ENCODE measurements around the gene PEAK3. TPM values are rescaled to one million over a fixed set of nuclear protein-coding genes. Genes with fewer than 3 reads are reported as not detected.

PEAK3 gene, protein sequence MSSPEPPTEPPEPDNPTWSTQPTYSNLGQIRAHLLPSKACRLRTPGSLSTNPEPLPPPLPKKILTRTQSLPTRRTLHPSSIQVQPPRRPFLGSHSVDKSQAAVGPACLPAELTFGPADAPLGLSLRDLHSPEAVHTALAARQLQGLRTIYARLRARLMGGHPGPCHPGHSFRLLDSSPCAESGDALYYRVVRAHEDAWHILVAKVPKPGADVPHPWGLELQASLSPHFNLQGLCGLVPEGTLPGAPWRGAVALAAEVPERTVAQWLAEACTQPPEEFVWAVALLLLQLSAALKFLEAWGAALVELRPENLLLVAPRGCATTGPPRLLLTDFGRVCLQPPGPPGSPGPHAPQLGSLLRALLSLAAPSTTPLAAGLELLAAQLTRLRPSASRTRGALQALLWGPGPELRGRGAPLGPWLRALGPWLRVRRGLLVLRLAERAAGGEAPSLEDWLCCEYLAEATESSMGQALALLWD
- total RNA-seq = under 0.01 TPM in 1 of 2 replicates, not detected in the other

DNA sequence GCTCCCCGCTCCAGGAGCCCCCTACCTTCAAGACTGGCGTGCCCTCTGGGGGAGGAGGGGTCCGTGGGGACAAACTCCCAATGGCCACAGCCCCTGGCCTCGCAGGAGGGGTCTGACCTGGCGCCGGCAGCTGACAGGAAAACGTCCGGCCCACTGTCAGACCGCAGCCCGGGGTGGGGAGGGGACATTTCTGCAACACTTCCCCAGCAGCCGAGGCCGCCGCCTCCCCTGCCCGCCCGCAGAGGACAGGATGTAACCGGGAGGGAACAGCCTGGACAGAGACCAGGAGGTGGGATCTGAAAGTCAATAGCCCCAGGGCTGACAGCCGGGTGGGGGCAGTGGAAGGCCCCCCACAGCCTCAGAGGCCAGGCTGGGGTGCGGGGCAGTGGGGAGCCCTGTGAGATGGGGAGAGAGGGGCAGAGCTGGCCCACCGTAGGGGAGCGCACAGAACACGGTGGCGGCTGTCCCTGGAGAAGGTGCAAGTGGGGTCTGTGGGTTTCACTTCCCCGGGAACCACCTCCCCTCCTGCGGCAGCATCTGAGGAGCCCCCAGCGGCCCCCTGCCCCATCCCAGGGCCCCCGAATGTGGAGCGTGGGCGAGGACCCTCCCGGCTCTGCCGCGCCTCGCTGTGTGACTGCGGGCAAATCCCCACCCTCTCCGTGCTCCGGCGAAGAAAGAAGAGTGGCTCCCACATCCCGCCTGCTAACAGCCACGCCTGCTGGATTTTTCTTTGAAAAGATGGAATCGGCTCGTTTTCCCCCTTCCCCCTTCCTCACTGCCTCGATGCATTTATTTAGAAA, at the start of gene PEAK3:
Gene PEAK3 (minus strand): TSS at position 114 of the 800 bp plus-strand sequence. CDS start 1,244 bp downstream, outside the sequence.

DNA sequence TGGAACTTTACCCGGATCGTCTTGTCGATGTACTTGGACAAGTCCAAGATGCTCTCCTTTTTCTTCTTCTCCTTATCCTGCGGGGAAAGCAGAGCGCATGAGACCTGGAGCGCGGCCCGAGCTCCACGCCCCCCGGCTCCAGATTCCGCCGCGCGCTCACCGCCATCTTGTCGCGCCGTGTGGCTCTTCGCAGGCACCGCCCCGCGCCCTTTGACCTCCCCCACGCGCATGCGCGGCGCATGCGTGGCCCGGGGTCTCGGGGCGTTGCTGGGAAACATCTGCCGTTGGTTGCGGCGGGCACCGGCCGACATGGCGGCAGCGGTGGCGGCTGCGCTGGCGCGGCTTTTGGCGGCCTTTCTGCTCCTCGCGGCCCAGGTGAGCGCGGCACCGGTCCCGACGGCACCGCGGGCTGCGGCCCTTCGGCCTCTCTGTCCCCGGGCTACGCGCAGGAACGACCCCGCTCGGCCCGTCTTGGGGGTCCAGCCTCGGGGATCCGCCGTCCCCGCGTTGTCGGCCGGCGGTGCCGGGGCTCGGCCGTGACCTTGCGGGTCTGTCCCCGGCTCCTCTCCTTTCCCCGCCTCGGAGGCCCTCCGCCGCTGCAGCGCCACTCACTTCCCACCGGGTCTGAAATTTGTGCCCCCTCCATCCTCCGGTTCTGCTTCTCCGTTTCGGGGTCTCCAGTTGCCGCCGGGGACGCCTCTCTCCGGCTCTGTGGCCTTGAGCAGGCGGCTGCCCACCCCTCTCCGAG, 46.6 kb upstream of the PEAK3 start, which contains the start of the genes LSM7 and SPPL2B:
Gene LSM7 (minus strand): TSS at position 186 of the 748 bp plus-strand sequence. CDS start 20 bp downstream, at position 166.
Gene SPPL2B (plus strand): TSS at position 284 of the 748 bp plus-strand sequence. CDS start 26 bp downstream, at position 310.

DNA sequence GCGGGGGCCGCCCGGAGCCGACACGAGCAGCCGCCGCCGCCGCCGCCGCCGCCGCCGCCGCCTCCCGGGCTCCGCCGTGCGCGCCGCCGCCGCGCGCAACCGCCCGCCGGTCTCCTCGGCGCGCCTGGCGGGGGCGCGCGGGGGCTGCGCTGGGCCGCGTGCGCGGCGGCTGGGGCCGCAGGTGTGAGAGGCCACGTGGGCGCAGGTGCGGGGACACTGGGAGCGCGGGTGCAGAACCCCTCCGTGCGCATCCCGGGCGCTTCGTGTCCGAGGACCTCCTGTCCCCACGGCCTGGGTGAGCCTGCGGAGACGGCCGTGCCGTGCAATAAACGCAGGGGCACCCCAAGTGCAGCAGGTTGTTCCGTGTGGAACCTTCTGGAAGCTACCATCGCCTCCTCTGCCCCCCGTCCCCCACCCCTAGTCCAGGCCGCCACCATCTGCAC, 26.2 kb upstream of the PEAK3 start, which contains the start of gene LINGO3:
Gene LINGO3 (minus strand): TSS at position 41 of the 443 bp plus-strand sequence. CDS start 16,378 bp downstream, outside the sequence.

DNA sequence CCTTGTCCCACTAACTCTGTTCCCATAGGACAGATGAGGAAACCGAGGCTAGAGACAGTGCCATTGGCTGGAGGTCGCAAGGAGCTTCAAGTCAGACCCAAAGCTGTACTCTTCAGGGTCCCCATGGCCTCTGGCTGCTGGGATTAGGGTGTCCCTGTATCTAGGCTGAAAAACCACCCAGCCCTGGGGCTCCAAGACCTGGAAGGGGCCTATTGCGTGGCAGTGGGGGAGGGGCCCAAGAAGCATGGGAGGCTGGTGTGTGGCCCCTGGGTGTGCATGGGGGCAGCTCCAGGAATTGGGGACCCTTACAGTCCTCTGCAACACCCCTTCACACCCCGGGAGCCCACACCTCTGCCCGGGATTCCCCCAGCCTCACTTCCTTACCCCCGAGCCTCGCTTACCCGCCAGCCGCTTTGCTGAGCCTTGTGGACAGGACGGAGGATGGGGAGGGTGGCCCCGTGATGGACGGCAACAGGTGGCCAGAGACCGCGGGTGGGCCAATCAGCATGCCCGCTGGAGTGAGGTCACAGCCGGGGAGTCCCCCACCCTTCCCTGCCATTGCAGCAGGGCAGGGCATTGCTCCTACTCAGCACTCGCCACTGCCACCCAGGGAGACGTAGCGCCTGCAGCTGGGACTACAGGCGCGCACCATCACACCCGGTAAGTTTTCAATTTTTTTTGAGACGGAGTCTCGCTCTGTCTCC, 25.8 kb downstream of the PEAK3 start, which contains the start of gene JSRP1:
Gene JSRP1 (minus strand): TSS at position 436 of the 704 bp plus-strand sequence. CDS start 1,103 bp downstream, outside the sequence.

DNA sequence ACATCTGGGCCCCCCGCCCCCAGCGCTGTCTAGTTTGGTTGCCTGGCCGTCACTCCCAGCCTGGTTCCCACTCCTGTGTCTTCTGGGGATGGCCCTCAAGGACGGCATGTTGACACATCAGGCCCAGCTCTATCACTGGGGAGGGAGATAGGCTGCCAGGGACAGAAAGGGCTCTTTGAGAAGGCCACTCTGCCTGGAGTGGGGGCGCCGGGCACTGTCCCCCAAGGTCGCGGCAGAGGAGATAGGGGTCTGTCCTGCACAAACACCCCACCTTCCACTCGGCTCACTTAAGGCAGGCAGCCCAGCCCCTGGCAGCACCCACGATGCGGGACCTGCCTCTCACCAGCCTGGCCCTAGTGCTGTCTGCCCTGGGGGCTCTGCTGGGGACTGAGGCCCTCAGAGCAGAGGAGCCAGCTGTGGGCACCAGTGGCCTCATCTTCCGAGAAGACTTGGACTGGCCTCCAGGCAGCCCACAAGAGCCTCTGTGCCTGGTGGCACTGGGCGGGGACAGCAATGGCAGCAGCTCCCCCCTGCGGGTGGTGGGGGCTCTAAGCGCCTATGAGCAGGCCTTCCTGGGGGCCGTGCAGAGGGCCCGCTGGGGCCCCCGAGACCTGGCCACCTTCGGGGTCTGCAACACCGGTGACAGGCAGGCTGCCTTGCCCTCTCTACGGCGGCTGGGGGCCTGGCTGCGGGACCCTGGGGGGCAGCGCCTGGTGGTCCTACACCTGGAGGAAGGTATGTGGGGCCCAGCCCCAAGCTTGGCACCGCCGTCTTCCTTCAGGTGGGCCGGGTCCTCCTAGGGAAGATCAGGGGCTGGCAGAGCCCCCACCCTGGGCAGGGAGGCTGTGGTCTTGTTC, 32.7 kb downstream of the PEAK3 start, which contains the start of gene AMH:
Gene AMH (plus strand): TSS at position 314 of the 857 bp plus-strand sequence. CDS start 10 bp downstream, at position 324.

DNA sequence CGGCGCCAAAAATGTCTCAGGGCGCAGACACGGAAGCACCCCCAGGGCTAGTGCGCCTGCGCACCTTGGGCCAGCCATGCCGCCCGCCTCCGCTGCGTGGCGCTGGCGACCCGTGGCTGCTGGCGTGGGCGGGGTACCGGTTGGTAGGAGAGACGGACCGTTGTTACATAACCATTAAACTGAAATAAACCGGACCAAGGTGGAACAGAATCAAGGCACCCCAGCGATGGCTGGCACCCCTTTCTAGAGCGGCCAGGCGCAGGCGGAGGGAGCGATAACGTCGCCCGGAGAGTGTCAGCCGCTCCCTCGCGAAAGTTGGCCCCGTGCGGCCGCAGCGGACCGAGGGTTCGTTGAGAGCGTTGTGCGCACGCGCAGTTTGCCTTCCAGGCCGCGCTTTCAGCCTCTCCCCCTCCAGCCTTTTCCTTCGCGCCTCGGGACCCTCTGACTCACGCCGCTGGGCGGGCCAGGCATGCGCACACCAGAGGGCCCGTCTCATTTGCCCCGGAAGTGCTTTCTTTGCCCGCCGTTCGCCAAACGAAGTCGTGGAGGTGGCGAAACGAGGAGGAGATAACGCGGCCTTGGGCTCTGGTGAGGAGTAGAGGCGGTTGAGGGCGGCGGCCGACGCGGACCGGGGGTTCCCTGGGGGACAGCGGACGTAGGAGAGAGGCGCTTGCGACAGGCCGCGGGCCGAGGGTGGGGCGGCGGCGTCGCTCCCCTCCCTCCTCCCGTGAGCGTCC, 45.5 kb downstream of the PEAK3 start, which contains the start of the genes PLEKHJ1 and SF3A2:
Gene PLEKHJ1 (minus strand): TSS at position 16 of the 737 bp plus-strand sequence. CDS start 81 bp downstream, outside the sequence.
Gene SF3A2 (plus strand): TSS at position 511 of the 737 bp plus-strand sequence. CDS start 6,595 bp downstream, outside the sequence.

Small RNA genes lying within 50 kb of the gene (small RNA-seq; reads per million reads assigned to genes)
- not detected for gene MIR1227

Other genes with a start within 250 kb of the PEAK3 start
- 64.0 and 65.4 TPM in 2 replicates for gene MKNK2, start 230.9 kb downstream of the PEAK3 start, total RNA-seq
- 65.2 and 66.1 TPM in 2 replicates for gene MOB3A, start 185.8 kb downstream of the PEAK3 start, total RNA-seq
- gene IZUMO4, start 185.3 kb downstream of the PEAK3 start, total RNA-seq = 1.7 and 2.6 TPM in 2 replicates
- gene AP3D1, start 130.6 kb downstream of the PEAK3 start, total RNA-seq = 146 and 181 TPM in 2 replicates
- gene DOT1L, start 118.2 kb downstream of the PEAK3 start, total RNA-seq = 5.2 and 8.3 TPM in 2 replicates
- 33.8 and 37.4 TPM in 2 replicates for gene PLEKHJ1, start 45.8 kb downstream of the PEAK3 start, total RNA-seq
- 20.9 and 33.6 TPM in 2 replicates for gene SF3A2, start 45.4 kb downstream of the PEAK3 start, total RNA-seq
- 1.6 and 2.1 TPM in 2 replicates for gene AMH, start 32.9 kb downstream of the PEAK3 start, total RNA-seq
- gene JSRP1, start 25.8 kb downstream of the PEAK3 start, total RNA-seq = not detected in 2 replicates
- gene LINGO3, start 26.0 kb upstream of the PEAK3 start, total RNA-seq = not detected in 2 replicates
- 50.0 and 52.1 TPM in 2 replicates for gene LSM7, start 46.4 kb upstream of the PEAK3 start, total RNA-seq
- gene SPPL2B, start 46.5 kb upstream of the PEAK3 start, total RNA-seq = 29.3 and 36.0 TPM in 2 replicates
- under 0.01 TPM in 1 of 2 replicates, not detected in the other for gene TMPRSS9, start 78.1 kb upstream of the PEAK3 start, total RNA-seq
- 32.5 and 33.1 TPM in 2 replicates for gene TIMM13, start 145.4 kb upstream of the PEAK3 start, total RNA-seq
- 41.1 and 44.9 TPM in 2 replicates for gene LMNB2, start 174.8 kb upstream of the PEAK3 start, total RNA-seq
- gene GADD45B, start 194.0 kb upstream of the PEAK3 start, total RNA-seq = 84.1 and 91.1 TPM in 2 replicates